PC-3 (cell line): ENCODE data around the gene COX17.

Source experiments
- CTCF ChIP-seq: fragments of 300-600 bp; sonication (generic); conservative IDR thresholded peaks from 2 replicates; pipeline ENCODE4 v1.5.1; 2017; ENCODE audit warnings: antibody characterized with exemption, low read depth, mild to moderate bottlenecking, low read length
- EZH2 ChIP-seq: fragments of 300-600 bp; sonication (generic); IDR thresholded peaks from one replicate; pipeline ENCODE4 v1.6.1; 2017; ENCODE audit warnings: antibody characterized with exemption, mild to moderate bottlenecking, low read length; ENCODE audit not compliant: unreplicated experiment
- EZH2phosphoT487 ChIP-seq: fragments of 300-600 bp; sonication (generic); IDR thresholded peaks from 2 replicates; pipeline ENCODE4 v1.6.1; 2018; ENCODE audit warnings: mild to moderate bottlenecking, antibody characterized with exemption, low read length, borderline replicate concordance

- TF ChIP-seq EZH2 (no peak), CTCF (no peak), EZH2phosphoT487 (no peak)
Observed at GRCh38 chr3:119703820-119704531, 26.8 kb upstream of the COX17 start.
